GM13976 (cell line): ENCODE data around the gene CNKSR3.
A peak's percentile ranks its signal among the peaks of the same experiment; 100 is the strongest.

Experiments used
- DNase-seq: peaks from one replicate; pipeline ENCODE4 v3.0.0; 2012; ENCODE audit warnings: low spot score
- in situ Hi-C: fragments of 300-500 bp; cut with MboI; formaldehyde crosslinking; loops from one replicate; pipeline ENCODE4 v1.12.0; 2022; ENCODE audit warnings: low sequenced_read_pairs, mixed read lengths, inconsistent platforms; ENCODE audit not compliant: unreplicated experiment
- TF ChIP-seq, protein P1 (sequence below): IDR thresholded peaks from 2 replicates; pipeline ENCODE4 v1.5.1; 2012; ENCODE audit warnings: borderline replicate concordance, mild to moderate bottlenecking; ENCODE audit not compliant: insufficient read depth; ENCODE audit errors: extremely low read depth, missing control alignments, control extremely low read depth

CNKSR3 gene

DNA sequence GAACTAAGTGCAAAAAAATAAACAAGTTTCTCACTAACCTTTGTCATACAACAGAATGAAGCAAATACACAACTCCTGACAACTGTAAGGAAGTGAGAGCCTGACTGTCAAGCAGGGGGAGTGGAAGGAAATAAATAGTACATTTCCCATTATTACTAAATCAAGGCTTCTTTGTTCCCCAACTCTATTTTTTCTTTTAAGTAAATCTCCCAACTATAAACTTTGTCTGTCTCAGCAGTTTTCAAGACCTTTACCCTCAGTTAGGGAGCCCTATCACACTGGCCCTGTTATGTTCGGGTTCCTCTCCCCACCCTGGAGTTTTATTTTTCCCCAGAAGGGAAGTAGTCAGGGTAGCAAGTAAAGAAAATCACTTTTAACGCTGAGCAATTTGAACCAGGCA is 129.7 kb downstream of the CNKSR3 start:
- in situ Hi-C loops, result no loop called here
- no peak for DNase-seq
- TF ChIP-seq, protein P1, sequence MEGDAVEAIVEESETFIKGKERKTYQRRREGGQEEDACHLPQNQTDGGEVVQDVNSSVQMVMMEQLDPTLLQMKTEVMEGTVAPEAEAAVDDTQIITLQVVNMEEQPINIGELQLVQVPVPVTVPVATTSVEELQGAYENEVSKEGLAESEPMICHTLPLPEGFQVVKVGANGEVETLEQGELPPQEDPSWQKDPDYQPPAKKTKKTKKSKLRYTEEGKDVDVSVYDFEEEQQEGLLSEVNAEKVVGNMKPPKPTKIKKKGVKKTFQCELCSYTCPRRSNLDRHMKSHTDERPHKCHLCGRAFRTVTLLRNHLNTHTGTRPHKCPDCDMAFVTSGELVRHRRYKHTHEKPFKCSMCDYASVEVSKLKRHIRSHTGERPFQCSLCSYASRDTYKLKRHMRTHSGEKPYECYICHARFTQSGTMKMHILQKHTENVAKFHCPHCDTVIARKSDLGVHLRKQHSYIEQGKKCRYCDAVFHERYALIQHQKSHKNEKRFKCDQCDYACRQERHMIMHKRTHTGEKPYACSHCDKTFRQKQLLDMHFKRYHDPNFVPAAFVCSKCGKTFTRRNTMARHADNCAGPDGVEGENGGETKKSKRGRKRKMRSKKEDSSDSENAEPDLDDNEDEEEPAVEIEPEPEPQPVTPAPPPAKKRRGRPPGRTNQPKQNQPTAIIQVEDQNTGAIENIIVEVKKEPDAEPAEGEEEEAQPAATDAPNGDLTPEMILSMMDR, result no peak

DNA sequence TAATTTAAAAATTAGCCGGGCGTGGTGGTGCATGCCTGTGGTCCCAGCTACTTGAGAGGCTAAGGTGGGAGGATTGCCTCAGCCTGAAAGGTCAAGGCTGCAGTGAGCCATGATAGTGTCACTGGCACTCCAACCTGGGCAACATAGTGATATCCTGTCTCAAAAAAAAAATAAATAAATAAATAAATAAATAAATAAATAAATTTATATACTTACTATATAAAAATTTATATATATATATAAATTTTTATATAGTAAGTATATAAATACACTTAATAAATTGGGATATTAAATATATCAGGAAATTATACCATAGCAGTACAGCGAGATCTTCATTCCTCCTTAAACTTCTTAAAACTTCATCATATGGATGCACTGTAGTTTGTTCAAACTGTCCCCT is 130.9 kb downstream of the CNKSR3 start:
- TF ChIP-seq, protein P1, result no peak
- in situ Hi-C loops, result no loop called here
- DNase-seq, result no peak

- TF ChIP-seq, protein P1, result no peak
- DNase-seq, result no peak
- in situ Hi-C loops, result no loop called here
Measured at GRCh38 chr6:154378518-154378917, 132.0 kb downstream of the CNKSR3 start.

DNA sequence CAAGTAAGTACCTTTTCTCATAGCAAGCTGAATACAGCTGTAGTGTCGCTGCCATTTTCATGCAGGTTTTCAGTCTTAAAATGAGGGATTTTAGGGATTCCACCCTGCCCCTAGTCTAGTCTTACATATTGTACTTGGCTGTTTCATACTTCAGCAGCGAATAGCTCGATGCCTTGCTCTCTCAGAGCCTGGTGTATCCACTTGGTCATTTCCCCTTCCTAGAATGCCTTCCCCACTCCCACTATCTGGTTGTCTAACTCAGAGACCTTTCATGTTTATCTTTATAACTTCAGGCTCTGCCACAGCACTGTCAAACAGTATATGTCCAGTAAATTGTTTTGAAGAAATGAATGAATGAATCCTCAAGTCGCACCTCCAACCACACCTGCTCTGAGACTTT is 132.8 kb downstream of the CNKSR3 start:
- no peak for DNase-seq
- in situ Hi-C loops, result no loop called here
- TF ChIP-seq, protein P1, result no peak

- in situ Hi-C loops, result no loop called here
- TF ChIP-seq, protein P1, result no peak
- no peak for DNase-seq
Measured at GRCh38 chr6:154373971-154374370, 136.5 kb downstream of the CNKSR3 start.

- in situ Hi-C loops, result no loop called here
- TF ChIP-seq, protein P1, result no peak
- no peak for DNase-seq
Measured at GRCh38 chr6:154371281-154371680, 139.2 kb downstream of the CNKSR3 start.

DNA sequence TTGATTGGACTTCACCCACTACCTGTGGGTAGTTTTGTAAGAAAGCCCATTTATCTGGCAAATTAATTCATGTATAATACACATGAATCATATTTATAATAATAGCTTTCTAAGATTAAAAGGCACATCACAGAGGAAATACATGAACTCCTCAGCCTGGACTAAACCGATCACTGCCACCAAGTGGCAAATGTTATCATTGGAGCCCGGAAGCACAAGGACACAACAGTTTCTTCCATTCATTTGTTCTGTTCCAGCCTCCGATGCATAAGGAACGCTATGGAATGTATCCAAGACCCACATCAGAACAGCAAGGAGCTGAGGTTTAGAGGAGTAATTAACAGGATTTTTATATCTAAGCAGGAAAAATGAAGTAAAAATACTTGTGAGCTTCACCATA is 139.9 kb downstream of the CNKSR3 start:
- peak; percentile 38 for DNase-seq
- in situ Hi-C loops, result no loop called here
- TF ChIP-seq, protein P1, result peak; percentile 20
